Measurements from ENCODE around the gene UCN. TPM values are rescaled to one million over a fixed set of nuclear protein-coding genes. Genes with fewer than 3 reads are reported as not detected.
"Not testable (repeated sequence)": the region's sequence is repeated elsewhere in the genome, so short reads cannot be mapped to it uniquely, and the experiment has no call there.

Gene UCN
- total RNA-seq, 1 experiment from 2014 or later = 7.9 TPM

- peak; percentile 25 for DNase-seq (ENCODE audit: unreplicated experiment)
- BruUV-seq (replicated peaks) = TSS peak; percentile 83
- H3K4me3 Mint-ChIP-seq (ENCODE audit: unreplicated experiment) = peak overlapping the region; percentile 91
- no peaks in the 10 kb centered on the region for H3K9me3 Mint-ChIP-seq (ENCODE audit: unreplicated experiment)
- H3K4me1 Mint-ChIP-seq (ENCODE audit: insufficient read depth, unreplicated experiment) = peaks cover 23% of the 10 kb centered on the region
- CTCF ChIA-PET = interaction anchor here (0.5 to 7.8 kb wide), 10 partner anchors 15 to 399 kb away, joined by 3 to 47 read pairs (median 6); partner anchors contain the start of genes EIF2B4 and SNX17
- H3K27ac Mint-ChIP-seq (ENCODE audit: low read depth, unreplicated experiment) = peak overlapping the region; percentile 99
- TF ChIP-seq CTCF (IDR thresholded peaks at IDR 0.05; ENCODE audit: unreplicated experiment) = no peak
- no peaks in the 10 kb centered on the region for H3K27me3 Mint-ChIP-seq (ENCODE audit: insufficient read depth, unreplicated experiment)
- intact Hi-C loops (cut with micrococcal nuclease) = no loop called here
- H3K36me3 Mint-ChIP-seq (ENCODE audit: insufficient read depth, unreplicated experiment) = peaks cover 55% of the 10 kb centered on the region
- POLR2A ChIA-PET = interaction anchor here (0.7 to 5.6 kb wide), 32 partner anchors 10 to 351 kb away, joined by 3 to 142 read pairs (median 6); partner anchors contain the start of genes AGBL5, EIF2B4, GTF3C2 and OST4
These were observed 14.1 kb upstream of the UCN start for GRCh38 chr2:27322301-27322765.

- DNase-seq (ENCODE audit: unreplicated experiment) = peak; percentile 99
- Mint-ChIP-seq H3K9me3 (ENCODE audit: unreplicated experiment) (no peaks in the 10 kb centered on the region), H3K4me3 (ENCODE audit: unreplicated experiment) (peak overlapping the region; percentile 91), H3K27me3 (ENCODE audit: insufficient read depth, unreplicated experiment) (no peaks in the 10 kb centered on the region), H3K27ac (ENCODE audit: low read depth, unreplicated experiment) (peak overlapping the region; percentile 99), H3K36me3 (ENCODE audit: insufficient read depth, unreplicated experiment) (peaks cover 45% of the 10 kb centered on the region), H3K4me1 (ENCODE audit: insufficient read depth, unreplicated experiment) (peaks cover 23% of the 10 kb centered on the region)
- peak; percentile 48 for TF ChIP-seq CTCF (IDR thresholded peaks at IDR 0.05; ENCODE audit: unreplicated experiment)
- POLR2A ChIA-PET = interaction anchor here (0.7 to 5.6 kb wide), 17 partner anchors 9 to 270 kb away, joined by 3 to 142 read pairs (median 5); partner anchors contain the start of genes AGBL5, EIF2B4, GTF3C2 and PPM1G
- intact Hi-C loops (cut with micrococcal nuclease) = loop anchor here (1.0 to 2.0 kb wide), 3 partner anchors 35 to 362 kb away; partner anchors contain the start of genes EIF2B4, GTF3C2 and SNX17
- CTCF ChIA-PET = interaction anchor here (0.5 to 7.8 kb wide), 14 partner anchors 11 to 245 kb away, joined by 3 to 47 read pairs (median 4); partner anchors contain the start of genes EIF2B4 and SNX17
- BruUV-seq (replicated peaks) = no TSS peak
These were observed 12.8 kb upstream of the UCN start for GRCh38 chr2:27320958-27321543.

- H3K27me3 Mint-ChIP-seq (ENCODE audit: insufficient read depth, unreplicated experiment); H3K4me3 Mint-ChIP-seq (ENCODE audit: unreplicated experiment); BruUV-seq (replicated peaks); H3K9me3 Mint-ChIP-seq (ENCODE audit: unreplicated experiment): not testable (repeated sequence)
- H3K36me3 Mint-ChIP-seq (ENCODE audit: insufficient read depth, unreplicated experiment) = peaks cover 36% of the 10 kb centered on the region
- peaks cover 23% of the 10 kb centered on the region for H3K4me1 Mint-ChIP-seq (ENCODE audit: insufficient read depth, unreplicated experiment)
- DNase-seq (ENCODE audit: unreplicated experiment) = peak; percentile 24
- ChIA-PET POLR2A (interaction anchor here (0.7 to 5.6 kb wide), 5 partner anchors 37 to 122 kb away, joined by 3 to 142 read pairs (median 52); partner anchors contain the start of genes EIF2B4, GTF3C2, SNX17 and ZNF513), CTCF (interaction anchor here (0.6 to 7.8 kb wide), 6 partner anchors 26 to 491 kb away, joined by 3 to 47 read pairs (median 4); partner anchors contain the start of genes EIF2B4 and SNX17)
- intact Hi-C loops (cut with micrococcal nuclease) = loop anchor here (2.0 kb wide), 1 partner anchor 363 kb away; no protein-coding TSS in a partner anchor
- peak overlapping the region; percentile 19 for H3K27ac Mint-ChIP-seq (ENCODE audit: low read depth, unreplicated experiment)
These were observed 11.6 kb upstream of the UCN start for GRCh38 chr2:27319839-27320238.

- H3K27ac Mint-ChIP-seq (ENCODE audit: low read depth, unreplicated experiment) = no peak overlapping the region
- TF ChIP-seq CTCF (IDR thresholded peaks at IDR 0.05; ENCODE audit: unreplicated experiment) = no peak
- H3K36me3 Mint-ChIP-seq (ENCODE audit: insufficient read depth, unreplicated experiment) = peaks cover 32% of the 10 kb centered on the region
- peak; percentile 74 for DNase-seq (ENCODE audit: unreplicated experiment)
- no peak overlapping the region for H3K4me3 Mint-ChIP-seq (ENCODE audit: unreplicated experiment)
- intact Hi-C loops (cut with micrococcal nuclease) = no loop called here
- H3K4me1 Mint-ChIP-seq (ENCODE audit: insufficient read depth, unreplicated experiment) = peaks cover 12% of the 10 kb centered on the region
- ChIA-PET CTCF (interaction anchor here (2.9 to 3.1 kb wide), 2 partner anchors 14 kb away, joined by 16 to 17 read pairs; no protein-coding TSS in a partner anchor), POLR2A (interaction anchor here (1.2 kb wide), 1 partner anchor 13 kb away, joined by 4 read pairs; no protein-coding TSS in a partner anchor)
- H3K27me3 Mint-ChIP-seq (ENCODE audit: insufficient read depth, unreplicated experiment) = no peaks in the 10 kb centered on the region
- BruUV-seq (replicated peaks) = no TSS peak
- H3K9me3 Mint-ChIP-seq (ENCODE audit: unreplicated experiment) = no peaks in the 10 kb centered on the region
These were observed 8.6 kb upstream of the UCN start for GRCh38 chr2:27316655-27317412.
